Heart left ventricle (tissue), 13 donors: Measurements from ENCODE around the gene ATP9B.

Experiments used
- CTCF ChIP-seq, 12 donors: fragments of 200-600 bp; sonication (generic) in 4 of 12; IDR thresholded peaks; one replicate each; pipeline versions ENCODE4 v1.5.0 to v1.8.0; 2018 to 2022; ENCODE audit warnings: antibody characterized with exemption in 12 of 12, mild to moderate bottlenecking in 5 of 12
- POLR2A ChIP-seq, 2 donors: fragments of 450-650 bp; IDR thresholded peaks; one replicate each; pipeline ENCODE4 v1.6.1; 2017; ENCODE audit warnings: antibody characterized with exemption in 2 of 2, mild to moderate bottlenecking in 2 of 2, moderate library complexity in 2 of 2
- donor health status: ischemic (EF 13 %, LVEDD 7.1; RV severe dilation, severe dysfunction).
- donor health status: DM: no; HTN: yes; CAD: no.
- donor health status: DM: no; HTN: no; CAD: no.
- donor health status: ischemic (EF 25% LVEDD 6.9; RV normal size, moderate dysfunction).
- donor health status: ischemic (EF 25% LVEDD 5.7; RV mildly dilated, moderate dysfunction).
- donor health status: ischemic (EF 35%, LVEDD 5.7; RV mildly dilated, moderate dysfunction).
- donor health status: nonischemic (EF 11% LVEDD 7.7; RV severe dilation, severe dysfunction).
- donor health status: DM: yes; HTN: yes; CAD: no.
- donor health status: PGD.
- donor health status: ischemic (EF 29% LVEDD 5.4; RV normal size, mild dysfunction).
- donor health status: nonischemic (EF 23%, LVEDD 6.1; RV moderate dilation, normal function).

DNA sequence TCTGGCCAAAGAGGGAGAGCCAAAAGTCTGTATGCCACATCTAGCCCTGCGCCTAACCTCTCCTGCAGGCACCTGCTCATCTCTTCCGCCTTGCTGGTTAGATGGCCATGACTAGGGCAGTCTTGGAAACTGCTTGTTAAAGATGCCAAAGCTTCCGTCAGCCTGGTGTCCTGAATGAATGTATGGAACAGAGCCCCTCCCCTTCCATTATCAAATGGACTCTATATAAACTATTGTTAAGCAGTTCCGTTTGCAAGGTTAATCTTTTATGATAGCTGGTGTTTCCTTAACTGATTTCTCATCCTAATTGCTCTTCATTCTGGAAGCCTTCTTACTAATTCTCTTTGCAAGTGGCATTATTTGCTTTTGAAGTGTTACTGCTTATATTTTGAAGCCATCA is 87.1 kb downstream of the ATP9B start:
- TF ChIP-seq CTCF (IDR thresholded peaks at IDR 0.05) (no peak), POLR2A (IDR thresholded peaks at IDR 0.05) (no peak)
